Measurements from ENCODE around the gene OR2AJ1. TPM values are rescaled to one million over a fixed set of nuclear protein-coding genes. Genes with fewer than 3 reads are reported as not detected.
"Not testable (repeated sequence)": the region's sequence is repeated elsewhere in the genome, so short reads cannot be mapped to it uniquely, and the experiment has no call there.

Gene OR2AJ1
- polyA plus RNA-seq, 1 donor: not detected

DNA sequence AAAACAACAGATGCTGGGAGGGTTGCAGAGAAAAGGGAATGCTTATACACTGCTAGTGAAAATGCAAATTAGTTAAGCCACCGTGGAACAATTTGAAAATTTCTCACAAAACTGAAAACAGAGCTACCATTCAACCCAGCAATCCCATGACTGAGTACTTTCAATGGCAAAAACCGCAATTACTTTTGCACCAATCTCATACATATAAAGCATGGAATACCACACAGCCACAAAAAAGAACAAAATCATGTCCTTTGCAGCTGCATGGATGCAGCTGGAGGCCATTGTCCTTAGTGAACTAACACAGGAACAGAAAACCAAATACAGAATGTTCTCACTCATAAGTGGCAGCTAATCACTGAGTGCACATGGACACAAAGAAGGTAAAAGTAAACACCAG lies 10.9 kb upstream of the OR2AJ1 start:
- no peak overlapping the region for H3K27ac ChIP-seq (ENCODE audit: low read length)
- no CpG with 5 or more reads among the region's 2 CpGs for WGBS (ENCODE audit: insufficient coverage, low lambda C conversion rate)
- H3K4me3 ChIP-seq (ENCODE audit: low read length): no peak overlapping the region
- peaks cover 4% of the 10 kb centered on the region for H3K9me3 ChIP-seq (ENCODE audit: control insufficient read depth, low read depth, low read length)
- no peak for DNase-seq
- H3K4me1 ChIP-seq (ENCODE audit: control insufficient read depth, insufficient read depth, low read length): no peaks in the 10 kb centered on the region
- H3K27me3 ChIP-seq (ENCODE audit: control insufficient read depth, insufficient read depth, low read length): no peaks in the 10 kb centered on the region
- H3K36me3 ChIP-seq (ENCODE audit: control insufficient read depth, insufficient read depth, low read length): no peaks in the 10 kb centered on the region

DNA sequence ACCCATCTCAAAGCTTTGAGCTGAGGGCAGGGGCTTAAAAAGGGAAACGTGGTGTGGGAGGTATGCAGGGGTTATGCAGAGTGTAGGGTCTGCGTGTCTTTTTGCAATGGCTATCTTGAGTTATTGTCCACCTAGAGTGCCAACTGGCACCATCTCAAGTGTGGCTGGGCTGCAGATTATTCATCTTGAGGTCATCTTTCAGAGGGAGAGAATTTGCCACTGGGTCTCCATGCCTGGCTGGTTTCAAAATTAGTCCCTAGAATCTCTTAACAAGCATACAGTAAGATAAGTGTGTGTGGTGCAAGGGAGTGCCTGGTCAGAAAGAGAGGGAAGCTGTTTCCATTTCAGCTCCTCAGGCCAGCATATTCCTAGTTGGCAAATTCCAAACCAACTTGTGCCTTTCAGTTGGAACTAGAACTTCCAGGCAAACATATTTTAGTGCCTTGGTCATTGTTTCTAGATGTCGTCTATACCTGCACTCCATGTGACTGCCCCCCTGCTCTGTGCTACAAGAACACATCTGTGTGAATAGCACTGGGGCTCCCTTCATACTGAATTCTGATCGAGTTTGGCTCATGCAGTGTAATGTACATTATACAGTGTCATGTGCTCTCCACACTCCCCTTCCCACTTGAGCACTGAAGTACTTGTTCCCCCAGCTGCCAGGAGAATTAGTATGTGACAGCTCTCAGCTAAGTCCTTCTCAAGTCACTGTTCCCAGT lies 9.6 kb upstream of the OR2AJ1 start:
- Histone ChIP-seq H3K4me1 (ENCODE audit: control insufficient read depth, insufficient read depth, low read length) (no peaks in the 10 kb centered on the region), H3K36me3 (ENCODE audit: control insufficient read depth, insufficient read depth, low read length) (no peaks in the 10 kb centered on the region), H3K27ac (ENCODE audit: low read length) (no peak overlapping the region), H3K27me3 (ENCODE audit: control insufficient read depth, insufficient read depth, low read length) (no peaks in the 10 kb centered on the region), H3K4me3 (ENCODE audit: low read length) (no peak overlapping the region), H3K9me3 (ENCODE audit: control insufficient read depth, low read depth, low read length) (peaks cover 4% of the 10 kb centered on the region)
- no peak for DNase-seq
- WGBS (ENCODE audit: insufficient coverage, low lambda C conversion rate): 80% methylated on average over 1 of the region's 4 CpGs

DNA sequence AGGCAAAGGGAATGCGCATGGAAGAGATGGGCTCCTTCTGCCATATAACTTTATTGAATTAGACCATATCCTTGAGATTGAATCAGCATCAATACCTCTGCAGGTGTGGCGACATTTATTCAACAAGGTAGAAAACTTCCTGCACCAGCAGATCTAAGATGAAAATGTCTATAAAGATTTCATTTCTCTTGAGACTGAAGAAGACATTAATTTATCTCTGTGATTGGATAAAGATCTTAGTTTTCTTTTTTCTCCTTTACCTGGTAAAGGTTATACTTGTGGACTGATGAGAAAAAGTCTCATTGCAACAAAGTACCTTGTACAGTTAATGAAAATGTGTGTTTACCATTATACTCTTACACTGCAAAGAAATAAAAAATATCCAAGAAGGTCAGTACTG lies 4.7 kb upstream of the OR2AJ1 start, which contains the start of gene OR2T8:
OR2T8 (plus strand) TSS at position 301 of the 400 bp plus-strand sequence. CDS start 766 bp downstream, outside the sequence.
- Histone ChIP-seq H3K9me3 (ENCODE audit: control insufficient read depth, low read depth, low read length) (no peaks in the 10 kb centered on the region), H3K36me3 (ENCODE audit: control insufficient read depth, insufficient read depth, low read length) (no peaks in the 10 kb centered on the region), H3K27ac (ENCODE audit: low read length) (no peak within 1 kb of the TSS), H3K27me3 (ENCODE audit: control insufficient read depth, insufficient read depth, low read length) (no peaks in the 10 kb centered on the region), H3K4me3 (ENCODE audit: low read length) (no peak within 1 kb of the TSS), H3K4me1 (ENCODE audit: control insufficient read depth, insufficient read depth, low read length) (no peaks in the 10 kb centered on the region)
- 100% methylated on average over 1 of the region's 2 CpGs for WGBS (ENCODE audit: insufficient coverage, low lambda C conversion rate)
- DNase-seq: no peak

DNA sequence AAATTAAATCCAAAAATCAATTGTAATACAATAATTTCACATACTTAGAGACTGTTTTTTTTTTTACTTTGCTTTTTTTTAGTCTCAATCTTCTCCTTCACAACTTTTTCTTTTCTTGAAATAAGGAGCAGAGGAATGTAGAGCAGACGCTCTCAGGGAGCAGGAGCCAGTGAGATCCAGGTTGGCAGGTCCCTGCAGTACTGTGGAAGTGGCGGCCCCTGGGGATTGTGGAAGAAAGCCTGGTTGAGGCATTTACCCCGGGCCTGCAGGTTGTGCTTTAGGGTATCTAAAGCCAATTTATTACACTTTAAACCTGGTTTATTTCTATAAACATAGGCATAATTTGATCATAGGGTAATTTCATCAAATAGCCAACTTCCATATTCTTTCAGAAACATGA lies 748 bp upstream of the OR2AJ1 start:
- no CpG with 5 or more reads among the region's 3 CpGs for WGBS (ENCODE audit: insufficient coverage, low lambda C conversion rate)
- no peaks in the 10 kb centered on the region for H3K4me1 ChIP-seq (ENCODE audit: control insufficient read depth, insufficient read depth, low read length)
- H3K27me3 ChIP-seq (ENCODE audit: control insufficient read depth, insufficient read depth, low read length): no peaks in the 10 kb centered on the region

DNA sequence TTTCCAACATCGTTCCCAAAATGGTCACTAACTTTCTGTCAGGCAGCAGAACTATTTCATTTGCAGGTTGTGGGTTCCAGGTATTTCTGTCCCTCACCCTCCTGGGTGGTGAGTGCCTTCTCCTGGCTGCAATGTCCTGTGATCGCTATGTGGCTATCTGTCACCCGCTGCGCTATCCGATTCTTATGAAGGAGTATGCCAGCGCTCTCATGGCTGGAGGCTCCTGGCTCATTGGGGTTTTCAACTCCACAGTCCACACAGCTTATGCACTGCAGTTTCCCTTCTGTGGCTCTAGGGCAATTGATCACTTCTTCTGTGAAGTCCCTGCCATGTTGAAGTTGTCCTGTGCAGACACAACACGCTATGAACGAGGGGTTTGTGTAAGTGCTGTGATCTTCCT lies 9.3 kb downstream of the OR2AJ1 start:
- no peak overlapping the region for H3K27ac ChIP-seq (ENCODE audit: low read length)
- DNase-seq: no peak
- WGBS (ENCODE audit: insufficient coverage, low lambda C conversion rate): no CpG with 5 or more reads among the region's 8 CpGs
- peaks cover 14% of the 10 kb centered on the region for H3K9me3 ChIP-seq (ENCODE audit: control insufficient read depth, low read depth, low read length)
- H3K4me3 ChIP-seq (ENCODE audit: low read length): no peak overlapping the region
- no peaks in the 10 kb centered on the region for H3K36me3 ChIP-seq (ENCODE audit: control insufficient read depth, insufficient read depth, low read length)
- H3K4me1 ChIP-seq (ENCODE audit: control insufficient read depth, insufficient read depth, low read length): no peaks in the 10 kb centered on the region
- H3K27me3 ChIP-seq (ENCODE audit: control insufficient read depth, insufficient read depth, low read length): no peaks in the 10 kb centered on the region

More for the DNA sequence above, 748 bp upstream of the OR2AJ1 start:
- DNase-seq: no peak
- no peak overlapping the region for H3K27ac ChIP-seq (ENCODE audit: low read length)
- H3K4me3 ChIP-seq (ENCODE audit: low read length): no peak overlapping the region
- no peaks in the 10 kb centered on the region for H3K36me3 ChIP-seq (ENCODE audit: control insufficient read depth, insufficient read depth, low read length)
- H3K9me3 ChIP-seq (ENCODE audit: control insufficient read depth, low read depth, low read length): peaks cover 2% of the 10 kb centered on the region

DNA sequence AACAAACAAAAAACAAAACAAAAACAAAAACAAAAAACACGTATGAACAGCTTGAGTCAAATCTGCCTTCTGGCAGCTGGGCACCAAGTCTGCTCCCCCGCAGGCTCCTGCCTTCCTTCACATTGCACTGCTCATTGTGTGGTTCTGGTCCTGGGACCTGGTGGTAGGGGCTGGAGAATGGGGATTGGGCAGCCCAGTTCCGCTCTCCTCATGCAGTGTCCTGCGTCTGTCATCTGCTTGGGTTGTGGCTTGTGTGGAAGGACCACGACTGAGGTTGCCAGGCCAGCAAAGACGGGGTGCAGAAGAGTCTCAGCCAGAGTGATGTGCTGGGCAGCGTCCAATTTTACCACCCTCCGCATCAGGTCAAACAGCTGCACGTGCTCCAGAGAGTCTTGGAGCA lies 11.1 kb downstream of the OR2AJ1 start:
- H3K4me3 ChIP-seq (ENCODE audit: low read length): no peak overlapping the region
- no peak for DNase-seq
- H3K4me1 ChIP-seq (ENCODE audit: control insufficient read depth, insufficient read depth, low read length): no peaks in the 10 kb centered on the region
- no CpG with 5 or more reads among the region's 9 CpGs for WGBS (ENCODE audit: insufficient coverage, low lambda C conversion rate)
- peaks cover 14% of the 10 kb centered on the region for H3K9me3 ChIP-seq (ENCODE audit: control insufficient read depth, low read depth, low read length)
- H3K27ac ChIP-seq (ENCODE audit: low read length): no peak overlapping the region
- no peaks in the 10 kb centered on the region for H3K36me3 ChIP-seq (ENCODE audit: control insufficient read depth, insufficient read depth, low read length)
- no peaks in the 10 kb centered on the region for H3K27me3 ChIP-seq (ENCODE audit: control insufficient read depth, insufficient read depth, low read length)

DNA sequence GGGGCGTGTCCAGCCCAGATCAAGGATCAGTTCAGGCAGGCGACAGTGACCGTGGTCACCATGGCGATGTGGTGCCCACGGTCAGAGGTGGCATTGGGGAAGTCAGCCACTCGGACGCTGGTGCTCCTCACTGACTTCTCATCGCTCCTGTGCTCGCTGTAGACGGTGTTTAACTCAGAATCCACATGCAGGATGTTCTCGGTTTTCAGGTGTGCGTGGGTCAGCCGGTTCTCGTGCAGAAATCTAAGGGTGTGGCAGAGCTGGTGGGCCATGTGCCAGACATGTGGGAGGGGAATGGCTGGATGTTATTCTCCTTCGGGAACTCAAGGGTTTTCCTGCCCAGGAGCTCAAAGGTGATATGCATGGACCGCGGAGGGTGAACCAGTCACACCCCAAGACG lies 11.7 kb downstream of the OR2AJ1 start:
- WGBS (ENCODE audit: insufficient coverage, low lambda C conversion rate): no CpG with 5 or more reads among the region's 18 CpGs
- DNase-seq: no peak

DNA sequence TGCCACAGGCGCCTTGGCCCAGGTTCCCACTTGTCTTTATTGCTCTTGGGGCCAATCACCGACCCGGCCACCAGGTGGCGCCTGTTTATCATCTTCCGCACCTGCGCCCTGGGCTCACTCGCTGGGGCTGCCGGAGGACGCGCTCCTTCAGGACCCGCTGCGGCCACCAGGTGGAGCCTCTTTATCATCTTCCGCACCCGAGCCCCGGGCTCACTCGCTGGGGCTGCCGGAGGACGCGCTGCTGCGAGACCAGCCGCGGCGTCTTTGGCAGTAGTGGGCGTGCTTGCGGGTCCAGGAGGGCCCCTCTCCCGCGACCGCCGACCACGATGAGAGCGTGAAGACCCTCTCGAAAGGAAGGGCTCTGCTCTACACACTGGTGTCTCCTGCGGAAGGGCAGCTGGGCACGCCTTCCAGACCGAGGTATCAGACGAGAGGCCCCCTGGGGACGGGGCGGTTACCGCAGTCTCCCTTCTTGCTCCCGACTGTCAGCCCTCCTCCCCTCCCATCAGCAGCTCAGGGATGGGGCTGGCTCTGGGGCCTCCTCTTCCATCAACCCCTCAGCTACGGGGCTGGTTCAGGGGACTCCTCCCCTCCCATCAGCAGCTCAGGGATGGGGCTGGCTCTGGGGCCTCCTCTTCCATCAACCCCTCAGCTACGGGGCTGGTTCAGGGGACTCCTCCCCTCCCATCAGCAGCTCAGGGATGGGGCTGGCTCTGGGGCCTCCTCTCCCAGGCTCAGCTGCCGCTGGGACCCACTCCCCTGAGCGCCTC lies 12.5 kb downstream of the OR2AJ1 start:
- peaks cover 14% of the 10 kb centered on the region for H3K9me3 ChIP-seq (ENCODE audit: control insufficient read depth, low read depth, low read length)
- H3K27ac ChIP-seq (ENCODE audit: low read length); H3K4me1 ChIP-seq (ENCODE audit: control insufficient read depth, insufficient read depth, low read length); H3K36me3 ChIP-seq (ENCODE audit: control insufficient read depth, insufficient read depth, low read length); H3K27me3 ChIP-seq (ENCODE audit: control insufficient read depth, insufficient read depth, low read length); H3K4me3 ChIP-seq (ENCODE audit: low read length): not testable (repeated sequence)
- peak in 1 of 2 donors; percentile 31 for DNase-seq
- WGBS (ENCODE audit: insufficient coverage, low lambda C conversion rate): no CpG with 5 or more reads among the region's 44 CpGs

More for the DNA sequence above, 11.7 kb downstream of the OR2AJ1 start:
- H3K36me3 ChIP-seq (ENCODE audit: control insufficient read depth, insufficient read depth, low read length): no peaks in the 10 kb centered on the region
- no peak overlapping the region for H3K4me3 ChIP-seq (ENCODE audit: low read length)
- no peak overlapping the region for H3K27ac ChIP-seq (ENCODE audit: low read length)
- peaks cover 14% of the 10 kb centered on the region for H3K9me3 ChIP-seq (ENCODE audit: control insufficient read depth, low read depth, low read length)
- no peaks in the 10 kb centered on the region for H3K27me3 ChIP-seq (ENCODE audit: control insufficient read depth, insufficient read depth, low read length)
- H3K4me1 ChIP-seq (ENCODE audit: control insufficient read depth, insufficient read depth, low read length): no peaks in the 10 kb centered on the region

DNA sequence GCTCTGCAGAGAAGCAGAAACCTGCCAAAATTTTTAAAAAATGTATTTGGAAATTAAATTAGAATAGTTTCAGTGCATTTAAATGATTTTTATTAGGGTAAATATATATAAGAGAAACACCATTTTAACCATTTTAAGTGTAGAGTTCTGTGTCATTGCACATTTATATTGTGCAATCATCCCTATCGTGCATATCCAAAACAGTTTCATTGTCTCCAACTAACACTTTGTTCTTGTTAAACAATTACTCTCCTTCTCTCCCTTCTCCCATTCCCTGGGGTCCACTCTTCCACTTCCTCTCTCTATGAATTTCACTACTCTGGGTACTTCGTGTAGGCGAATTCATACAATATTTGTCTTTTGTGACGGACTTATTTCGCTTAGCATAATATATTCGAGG lies 17.9 kb downstream of the OR2AJ1 start:
- whole genome bisulfite sequencing (ENCODE audit: insufficient coverage, low lambda C conversion rate): 94% methylated on average over 3 of the region's 6 CpGs
- Histone ChIP-seq H3K4me1 (ENCODE audit: control insufficient read depth, insufficient read depth, low read length) (no peaks in the 10 kb centered on the region), H3K4me3 (ENCODE audit: low read length) (no peak overlapping the region), H3K9me3 (ENCODE audit: control insufficient read depth, low read depth, low read length) (no peaks in the 10 kb centered on the region), H3K27me3 (ENCODE audit: control insufficient read depth, insufficient read depth, low read length) (no peaks in the 10 kb centered on the region), H3K27ac (ENCODE audit: low read length) (no peak overlapping the region), H3K36me3 (ENCODE audit: control insufficient read depth, insufficient read depth, low read length) (no peaks in the 10 kb centered on the region)
- DNase-seq: no peak

DNA sequence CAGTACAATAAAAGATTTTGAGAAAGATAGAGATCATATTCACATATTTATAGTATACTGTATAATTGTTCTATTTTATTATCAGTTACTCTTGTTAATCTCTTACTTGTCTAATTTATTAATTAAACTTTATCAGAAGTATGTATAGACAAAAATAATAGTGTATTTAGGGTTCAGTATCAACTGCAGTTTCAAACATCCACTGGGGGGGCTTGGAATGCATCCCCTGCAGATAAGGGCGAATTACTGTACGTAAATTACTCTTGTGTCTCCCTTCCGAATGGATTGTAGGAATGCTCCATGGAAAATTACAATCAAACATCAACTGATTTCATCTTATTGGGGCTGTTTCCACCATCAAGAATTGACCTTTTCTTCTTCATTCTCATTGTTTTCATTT lies 23.9 kb downstream of the OR2AJ1 start, which contains the start of gene OR2L8:
OR2L8 (plus strand) TSS at position 301 of the 400 bp plus-strand sequence; CDS start at position 301, 0 bp downstream.
- H3K4me3 ChIP-seq (ENCODE audit: low read length): no peak within 1 kb of the TSS
- H3K27ac ChIP-seq (ENCODE audit: low read length): no peak within 1 kb of the TSS
- no peaks in the 10 kb centered on the region for H3K27me3 ChIP-seq (ENCODE audit: control insufficient read depth, insufficient read depth, low read length)
- no peak for DNase-seq
- WGBS (ENCODE audit: insufficient coverage, low lambda C conversion rate): no CpG with 5 or more reads among the region's 3 CpGs
- no peaks in the 10 kb centered on the region for H3K36me3 ChIP-seq (ENCODE audit: control insufficient read depth, insufficient read depth, low read length)
- H3K9me3 ChIP-seq (ENCODE audit: control insufficient read depth, low read depth, low read length): no peaks in the 10 kb centered on the region
- H3K4me1 ChIP-seq (ENCODE audit: control insufficient read depth, insufficient read depth, low read length): no peaks in the 10 kb centered on the region

Data from large intestine (tissue), 3 donors.